Fibroblast of skin of abdomen (primary cell): Measurements from ENCODE around the gene RPS6KA1.
"Not testable (repeated sequence)": the region's sequence is repeated elsewhere in the genome, so short reads cannot be mapped to it uniquely, and the experiment has no call there.

ENCODE experiments used
- DNase-seq: peaks from one replicate; pipeline ENCODE4 v3.0.0-alpha.2; 2013

Gene RPS6KA1

GRCh38 chr1:26603856-26604255 is 74.3 kb downstream of the RPS6KA1 start:
- DNase-seq: no peak

- no peak for DNase-seq
These were observed 77.6 kb downstream of the RPS6KA1 start for GRCh38 chr1:26607186-26607585.

GRCh38 chr1:26608895-26609294 is 79.3 kb downstream of the RPS6KA1 start:
- no peak for DNase-seq

- no peak for DNase-seq
These were observed 81.2 kb downstream of the RPS6KA1 start for GRCh38 chr1:26610781-26611180.

GRCh38 chr1:26612627-26613026 is 83.1 kb downstream of the RPS6KA1 start:
- DNase-seq: not testable (repeated sequence)

- DNase-seq: no peak
These were observed 85.3 kb downstream of the RPS6KA1 start for GRCh38 chr1:26614655-26615411.

- no peak for DNase-seq
These were observed 87.3 kb downstream of the RPS6KA1 start for GRCh38 chr1:26616881-26617280.

- no peak for DNase-seq
These were observed 89.0 kb downstream of the RPS6KA1 start for GRCh38 chr1:26618561-26618960.
